ENCODE results near the gene WSCD2.

WSCD2 gene

GRCh38 chr12:108231909-108232434 is 102.9 kb downstream of the WSCD2 start:
- no peak overlapping the region for H3K4me3 ChIP-seq (ENCODE audit: low read depth, low read length)
- H3K9me3 ChIP-seq (ENCODE audit: control insufficient read depth, insufficient read depth, low read length): no peaks in the 10 kb centered on the region
- H3K4me1 ChIP-seq (ENCODE audit: control insufficient read depth, insufficient read depth, low read length): peaks cover 10% of the 10 kb centered on the region
- no peak overlapping the region for H3K9ac ChIP-seq (ENCODE audit: low read depth, low read length)
- no peaks in the 10 kb centered on the region for H3K27me3 ChIP-seq (ENCODE audit: control insufficient read depth, insufficient read depth, low read length)
- H3K36me3 ChIP-seq (ENCODE audit: control insufficient read depth, insufficient read depth, low read length): no peaks in the 10 kb centered on the region

GRCh38 chr12:108232565-108232964 is 103.5 kb downstream of the WSCD2 start:
- Histone ChIP-seq H3K36me3 (ENCODE audit: control insufficient read depth, insufficient read depth, low read length) (no peaks in the 10 kb centered on the region), H3K4me1 (ENCODE audit: control insufficient read depth, insufficient read depth, low read length) (peaks cover 10% of the 10 kb centered on the region), H3K9me3 (ENCODE audit: control insufficient read depth, insufficient read depth, low read length) (no peaks in the 10 kb centered on the region), H3K4me3 (ENCODE audit: low read depth, low read length) (no peak overlapping the region), H3K9ac (ENCODE audit: low read depth, low read length) (no peak overlapping the region), H3K27me3 (ENCODE audit: control insufficient read depth, insufficient read depth, low read length) (no peaks in the 10 kb centered on the region)

GRCh38 chr12:108234158-108234557 is 105.1 kb downstream of the WSCD2 start:
- Histone ChIP-seq H3K4me1 (ENCODE audit: control insufficient read depth, insufficient read depth, low read length) (peaks cover 10% of the 10 kb centered on the region), H3K4me3 (ENCODE audit: low read depth, low read length) (no peak overlapping the region), H3K36me3 (ENCODE audit: control insufficient read depth, insufficient read depth, low read length) (no peaks in the 10 kb centered on the region), H3K9me3 (ENCODE audit: control insufficient read depth, insufficient read depth, low read length) (no peaks in the 10 kb centered on the region), H3K27me3 (ENCODE audit: control insufficient read depth, insufficient read depth, low read length) (no peaks in the 10 kb centered on the region), H3K9ac (ENCODE audit: low read depth, low read length) (no peak overlapping the region)

- H3K9me3 ChIP-seq (ENCODE audit: control insufficient read depth, insufficient read depth, low read length): no peaks in the 10 kb centered on the region
- no peak overlapping the region for H3K4me3 ChIP-seq (ENCODE audit: low read depth, low read length)
- H3K4me1 ChIP-seq (ENCODE audit: control insufficient read depth, insufficient read depth, low read length): peaks cover 10% of the 10 kb centered on the region
- no peaks in the 10 kb centered on the region for H3K27me3 ChIP-seq (ENCODE audit: control insufficient read depth, insufficient read depth, low read length)
- H3K36me3 ChIP-seq (ENCODE audit: control insufficient read depth, insufficient read depth, low read length): no peaks in the 10 kb centered on the region
- H3K9ac ChIP-seq (ENCODE audit: low read depth, low read length): no peak overlapping the region
These were observed 106.3 kb downstream of the WSCD2 start for GRCh38 chr12:108235197-108235984.

GRCh38 chr12:108235985-108236263 is 106.8 kb downstream of the WSCD2 start:
- Histone ChIP-seq H3K9me3 (ENCODE audit: control insufficient read depth, insufficient read depth, low read length) (no peaks in the 10 kb centered on the region), H3K36me3 (ENCODE audit: control insufficient read depth, insufficient read depth, low read length) (no peaks in the 10 kb centered on the region), H3K4me1 (ENCODE audit: control insufficient read depth, insufficient read depth, low read length) (peaks cover 12% of the 10 kb centered on the region), H3K4me3 (ENCODE audit: low read depth, low read length) (no peak overlapping the region), H3K27me3 (ENCODE audit: control insufficient read depth, insufficient read depth, low read length) (no peaks in the 10 kb centered on the region), H3K9ac (ENCODE audit: low read depth, low read length) (no peak overlapping the region)

GRCh38 chr12:108236366-108236765 is 107.3 kb downstream of the WSCD2 start:
- H3K4me3 ChIP-seq (ENCODE audit: low read depth, low read length): no peak overlapping the region
- H3K9me3 ChIP-seq (ENCODE audit: control insufficient read depth, insufficient read depth, low read length): no peaks in the 10 kb centered on the region
- no peaks in the 10 kb centered on the region for H3K27me3 ChIP-seq (ENCODE audit: control insufficient read depth, insufficient read depth, low read length)
- no peak overlapping the region for H3K9ac ChIP-seq (ENCODE audit: low read depth, low read length)
- peaks cover 12% of the 10 kb centered on the region for H3K4me1 ChIP-seq (ENCODE audit: control insufficient read depth, insufficient read depth, low read length)
- no peaks in the 10 kb centered on the region for H3K36me3 ChIP-seq (ENCODE audit: control insufficient read depth, insufficient read depth, low read length)

- H3K36me3 ChIP-seq (ENCODE audit: control insufficient read depth, insufficient read depth, low read length): no peaks in the 10 kb centered on the region
- no peak overlapping the region for H3K4me3 ChIP-seq (ENCODE audit: low read depth, low read length)
- H3K9me3 ChIP-seq (ENCODE audit: control insufficient read depth, insufficient read depth, low read length): no peaks in the 10 kb centered on the region
- H3K4me1 ChIP-seq (ENCODE audit: control insufficient read depth, insufficient read depth, low read length): peaks cover 12% of the 10 kb centered on the region
- no peak overlapping the region for H3K9ac ChIP-seq (ENCODE audit: low read depth, low read length)
- no peaks in the 10 kb centered on the region for H3K27me3 ChIP-seq (ENCODE audit: control insufficient read depth, insufficient read depth, low read length)
These were observed 108.2 kb downstream of the WSCD2 start for GRCh38 chr12:108237272-108237671.

GRCh38 chr12:108238474-108238873 is 109.4 kb downstream of the WSCD2 start:
- Histone ChIP-seq H3K9ac (ENCODE audit: low read depth, low read length) (no peak overlapping the region), H3K4me1 (ENCODE audit: control insufficient read depth, insufficient read depth, low read length) (peaks cover 12% of the 10 kb centered on the region), H3K9me3 (ENCODE audit: control insufficient read depth, insufficient read depth, low read length) (no peaks in the 10 kb centered on the region), H3K27me3 (ENCODE audit: control insufficient read depth, insufficient read depth, low read length) (no peaks in the 10 kb centered on the region), H3K36me3 (ENCODE audit: control insufficient read depth, insufficient read depth, low read length) (no peaks in the 10 kb centered on the region), H3K4me3 (ENCODE audit: low read depth, low read length) (no peak overlapping the region)

GRCh38 chr12:108239378-108239777 is 110.3 kb downstream of the WSCD2 start:
- H3K4me3 ChIP-seq (ENCODE audit: low read depth, low read length): no peak overlapping the region

GRCh38 chr12:108240027-108240785 is 111.1 kb downstream of the WSCD2 start:
- Histone ChIP-seq H3K27me3 (ENCODE audit: control insufficient read depth, insufficient read depth, low read length) (no peaks in the 10 kb centered on the region), H3K9me3 (ENCODE audit: control insufficient read depth, insufficient read depth, low read length) (no peaks in the 10 kb centered on the region), H3K36me3 (ENCODE audit: control insufficient read depth, insufficient read depth, low read length) (no peaks in the 10 kb centered on the region), H3K4me3 (ENCODE audit: low read depth, low read length) (peak overlapping the region; percentile 41), H3K9ac (ENCODE audit: low read depth, low read length) (no peak overlapping the region), H3K4me1 (ENCODE audit: control insufficient read depth, insufficient read depth, low read length) (peaks cover 12% of the 10 kb centered on the region)

More at GRCh38 chr12:108239378-108239777, 110.3 kb downstream of the WSCD2 start:
- no peaks in the 10 kb centered on the region for H3K9me3 ChIP-seq (ENCODE audit: control insufficient read depth, insufficient read depth, low read length)
- H3K9ac ChIP-seq (ENCODE audit: low read depth, low read length): no peak overlapping the region
- no peaks in the 10 kb centered on the region for H3K27me3 ChIP-seq (ENCODE audit: control insufficient read depth, insufficient read depth, low read length)
- H3K36me3 ChIP-seq (ENCODE audit: control insufficient read depth, insufficient read depth, low read length): no peaks in the 10 kb centered on the region
- peaks cover 12% of the 10 kb centered on the region for H3K4me1 ChIP-seq (ENCODE audit: control insufficient read depth, insufficient read depth, low read length)

GRCh38 chr12:108240928-108241327 is 111.8 kb downstream of the WSCD2 start:
- H3K4me1 ChIP-seq (ENCODE audit: control insufficient read depth, insufficient read depth, low read length): peaks cover 9% of the 10 kb centered on the region
- H3K36me3 ChIP-seq (ENCODE audit: control insufficient read depth, insufficient read depth, low read length): no peaks in the 10 kb centered on the region
- H3K27me3 ChIP-seq (ENCODE audit: control insufficient read depth, insufficient read depth, low read length): no peaks in the 10 kb centered on the region
- H3K9me3 ChIP-seq (ENCODE audit: control insufficient read depth, insufficient read depth, low read length): no peaks in the 10 kb centered on the region
- H3K4me3 ChIP-seq (ENCODE audit: low read depth, low read length): no peak overlapping the region
- H3K9ac ChIP-seq (ENCODE audit: low read depth, low read length): no peak overlapping the region

Data from iPS-15b (cell line).